ENCODE results near the gene ZNF497.
A peak's percentile ranks its signal among the peaks of the same experiment; 100 is the strongest.
"Not testable (repeated sequence)": the region's sequence is repeated elsewhere in the genome, so short reads cannot be mapped to it uniquely, and the experiment has no call there.

Gene ZNF497

DNA sequence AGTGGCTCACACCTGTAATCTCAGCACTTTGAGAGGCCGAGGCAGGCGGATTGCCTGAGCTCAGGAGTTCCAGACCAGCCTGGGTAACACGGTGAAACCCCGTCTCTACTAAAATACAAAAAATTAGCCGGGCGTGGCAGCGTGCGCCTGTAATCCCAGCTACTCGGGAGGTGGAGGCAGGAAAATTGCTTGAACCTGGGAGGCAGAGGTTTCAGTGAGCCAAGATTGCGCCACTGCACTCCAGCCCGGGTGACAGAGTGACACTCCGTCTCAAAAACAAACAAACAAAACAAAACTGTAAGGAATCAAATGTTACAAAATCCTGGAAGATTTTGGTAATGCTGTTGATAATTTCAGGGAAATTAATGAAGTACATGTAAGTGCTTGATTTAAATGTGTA is 14.5 kb downstream of the ZNF497 start:
- not testable (repeated sequence) for DNase-seq (ENCODE audit: low read depth)

DNA sequence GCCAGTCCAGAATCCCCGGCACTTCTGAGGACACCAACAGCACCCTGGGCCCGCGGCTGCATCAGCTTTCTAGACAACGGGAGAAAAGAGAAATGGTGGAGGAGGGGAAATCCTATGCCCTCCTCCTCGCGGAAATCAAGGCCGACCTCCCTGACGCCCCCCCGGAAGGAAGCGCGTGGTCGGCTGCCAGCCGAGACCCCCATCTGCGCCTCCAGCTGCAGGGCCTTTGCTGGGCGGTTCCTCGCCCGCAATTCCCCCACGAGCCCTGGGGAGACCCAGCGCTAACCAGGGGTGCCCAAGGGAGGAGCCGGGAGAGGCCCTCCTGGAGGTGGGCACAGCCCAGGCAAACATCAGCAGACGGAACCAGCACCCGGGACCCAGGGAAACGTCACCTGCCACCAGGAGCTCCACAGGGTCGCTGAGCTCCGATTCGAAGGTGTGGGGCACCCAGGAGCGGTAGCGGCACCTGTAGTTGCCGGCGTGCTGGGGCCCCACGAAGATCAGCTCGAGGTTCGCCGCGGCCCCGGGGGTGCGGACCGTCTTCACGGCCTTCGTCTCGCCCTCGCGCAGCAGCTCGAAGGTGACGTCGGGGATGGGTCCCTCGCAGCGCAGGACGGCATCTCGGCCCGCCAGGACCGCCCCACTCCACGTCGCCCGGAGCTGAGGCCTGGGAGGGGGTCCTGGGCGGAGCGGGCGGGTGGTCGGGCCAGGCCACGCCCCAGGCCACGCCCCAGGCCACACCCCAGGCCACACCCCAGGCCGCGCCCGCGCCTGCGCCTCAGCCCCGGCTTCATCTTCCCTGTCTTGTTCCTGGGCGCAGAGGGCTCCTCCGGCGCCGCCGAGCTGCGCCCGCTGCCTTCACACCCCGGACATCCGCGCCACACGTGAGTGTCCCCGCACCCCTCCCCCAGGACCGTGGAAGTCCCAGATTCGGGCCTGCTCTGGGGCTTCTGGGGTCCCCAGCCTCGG is 15.3 kb downstream of the ZNF497 start:
- peak; percentile 52 for DNase-seq (ENCODE audit: low read depth)

DNA sequence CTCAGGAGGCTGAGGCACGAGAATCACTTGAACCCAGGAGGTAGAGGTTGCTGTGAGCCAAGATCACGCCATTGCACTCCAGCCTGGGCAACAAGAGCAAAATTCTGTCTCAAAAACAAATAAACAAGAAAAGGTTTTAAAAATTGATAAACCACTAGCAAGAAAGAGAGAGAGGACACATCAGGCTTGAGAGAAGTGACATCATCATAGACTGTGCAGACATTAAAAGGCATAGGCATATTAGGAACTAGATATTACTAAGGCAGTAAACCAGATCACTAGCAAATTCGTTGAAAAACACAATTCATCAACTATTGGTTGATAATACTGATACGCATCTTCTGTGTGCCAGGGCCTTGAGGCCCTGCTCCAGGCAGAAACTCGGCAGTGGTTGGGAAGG is 17.0 kb downstream of the ZNF497 start:
- no peak for DNase-seq (ENCODE audit: low read depth)

DNA sequence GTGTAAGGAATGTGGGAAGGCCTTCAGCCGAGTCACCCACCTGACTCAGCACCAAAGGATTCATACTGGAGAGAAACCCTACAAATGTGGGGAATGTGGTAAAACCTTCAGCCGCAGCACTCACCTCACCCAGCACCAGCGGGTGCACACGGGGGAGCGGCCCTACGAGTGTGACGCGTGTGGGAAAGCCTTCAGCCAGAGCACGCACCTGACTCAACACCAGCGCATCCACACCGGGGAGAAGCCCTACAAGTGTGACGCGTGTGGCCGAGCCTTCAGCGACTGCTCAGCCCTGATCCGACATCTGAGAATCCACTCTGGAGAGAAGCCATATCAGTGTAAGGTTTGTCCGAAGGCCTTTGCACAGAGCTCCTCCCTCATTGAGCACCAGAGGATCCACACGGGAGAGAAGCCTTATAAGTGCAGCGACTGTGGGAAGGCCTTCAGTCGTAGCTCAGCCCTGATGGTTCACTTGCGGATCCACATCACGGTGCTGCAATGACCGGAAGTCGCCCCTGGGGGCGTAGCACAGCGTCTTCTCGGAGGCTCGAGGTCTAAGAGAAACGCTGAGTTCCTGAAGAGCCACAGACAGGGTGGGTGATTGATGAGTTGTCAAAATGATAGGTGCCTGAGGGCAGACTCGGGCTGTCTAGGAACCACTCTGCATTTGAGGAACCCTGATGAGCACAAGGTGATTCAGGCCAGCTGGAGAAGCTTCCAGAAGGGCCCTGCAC is 23.6 kb downstream of the ZNF497 start:
- DNase-seq (ENCODE audit: low read depth): no peak

DNA sequence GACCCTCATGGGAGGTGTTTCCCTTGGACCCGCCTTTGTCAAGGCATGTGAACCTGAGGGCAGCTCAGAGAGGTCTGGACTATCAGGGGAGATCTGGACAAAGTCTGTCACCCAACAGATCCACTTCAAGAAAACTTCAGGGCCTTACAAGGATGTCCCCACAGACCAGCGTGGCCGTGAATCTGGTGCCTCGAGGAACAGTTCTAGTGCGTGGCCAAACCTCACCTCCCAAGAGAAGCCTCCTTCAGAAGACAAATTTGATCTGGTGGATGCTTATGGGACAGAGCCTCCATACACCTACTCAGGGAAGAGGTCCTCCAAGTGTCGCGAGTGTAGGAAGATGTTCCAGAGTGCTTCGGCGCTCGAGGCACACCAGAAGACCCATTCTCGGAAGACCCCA is 24.2 kb downstream of the ZNF497 start:
- no peak for DNase-seq (ENCODE audit: low read depth)

DNA sequence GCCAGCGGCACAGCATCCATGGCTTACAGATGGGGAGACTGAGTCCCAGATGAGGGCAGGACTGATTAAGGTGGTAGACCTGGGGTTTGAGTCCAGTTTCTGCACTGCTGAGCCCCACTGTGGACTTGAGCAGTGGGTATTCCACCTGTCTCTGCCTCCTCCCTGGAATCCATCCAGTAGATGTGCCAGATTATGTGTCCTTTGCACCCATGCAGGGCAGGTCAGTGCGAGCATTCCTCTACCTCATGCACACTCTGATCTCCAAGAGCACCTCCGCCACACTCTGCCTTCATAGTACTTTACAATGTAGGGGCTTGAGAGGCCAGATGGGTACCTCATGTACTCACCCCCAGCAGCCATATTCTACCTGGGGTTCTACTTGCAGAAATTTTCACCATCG is 25.7 kb downstream of the ZNF497 start:
- DNase-seq (ENCODE audit: low read depth): no peak

DNA sequence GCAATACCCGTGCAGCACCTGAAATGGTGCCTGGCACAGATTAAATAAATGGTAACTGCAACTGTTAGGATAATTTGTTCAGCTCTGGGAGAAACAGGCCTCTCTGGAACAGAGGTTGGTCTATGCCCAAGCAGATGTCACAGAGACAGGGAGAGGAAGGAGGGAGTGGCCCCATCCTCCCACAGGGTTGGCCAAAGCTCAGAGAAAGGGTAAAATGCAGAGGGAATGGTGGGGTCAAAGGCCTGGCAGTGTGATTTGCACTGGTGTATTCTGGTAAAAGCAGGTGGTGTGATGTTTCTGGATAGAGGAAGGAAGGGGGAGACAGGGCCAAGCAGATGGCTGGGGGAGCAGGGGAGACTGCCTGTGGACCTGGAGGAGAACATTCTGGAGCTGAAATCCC is 26.3 kb downstream of the ZNF497 start:
- DNase-seq (ENCODE audit: low read depth): no peak

DNA sequence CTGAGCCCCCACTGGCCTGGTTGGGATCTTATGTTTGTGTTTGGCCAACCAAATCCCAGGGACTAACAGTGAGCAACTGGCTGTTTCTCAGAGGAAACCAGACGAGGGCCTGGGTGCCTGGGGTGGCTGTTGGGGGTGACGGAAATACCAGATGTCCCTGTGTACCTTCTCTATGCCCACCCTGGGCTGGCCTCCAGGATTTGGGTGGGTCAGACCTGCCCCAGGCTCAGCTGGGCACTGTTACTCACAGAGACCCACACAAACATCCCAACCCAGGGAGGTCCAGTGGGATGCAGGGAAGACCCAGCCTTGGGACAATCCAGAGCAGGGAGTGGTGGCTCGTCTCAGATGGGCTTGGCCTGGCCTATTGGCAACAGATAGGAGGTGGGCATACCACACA is 26.9 kb downstream of the ZNF497 start:
- DNase-seq (ENCODE audit: low read depth): no peak

DNA sequence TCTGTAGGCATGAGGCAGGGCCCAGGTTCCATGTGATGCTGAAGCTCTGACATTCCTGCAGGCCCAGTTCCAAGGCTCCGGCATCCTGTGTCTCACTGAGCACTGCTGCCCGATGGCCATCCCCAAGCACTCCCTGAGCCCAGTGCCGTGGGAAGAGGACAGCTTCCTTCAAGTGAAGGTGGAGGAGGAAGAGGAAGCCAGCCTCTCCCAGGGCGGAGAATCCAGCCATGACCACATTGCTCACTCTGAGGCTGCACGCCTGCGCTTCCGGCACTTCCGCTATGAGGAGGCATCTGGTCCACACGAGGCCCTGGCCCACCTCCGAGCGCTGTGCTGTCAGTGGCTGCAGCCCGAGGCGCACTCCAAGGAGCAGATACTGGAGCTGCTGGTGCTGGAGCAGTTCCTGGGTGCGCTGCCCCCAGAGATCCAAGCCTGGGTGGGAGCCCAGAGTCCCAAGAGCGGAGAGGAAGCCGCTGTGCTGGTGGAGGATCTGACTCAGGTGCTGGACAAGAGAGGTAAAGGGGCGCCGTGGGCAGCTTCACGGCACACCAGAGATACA is 27.8 kb downstream of the ZNF497 start:
- DNase-seq (ENCODE audit: low read depth): no peak

DNA sequence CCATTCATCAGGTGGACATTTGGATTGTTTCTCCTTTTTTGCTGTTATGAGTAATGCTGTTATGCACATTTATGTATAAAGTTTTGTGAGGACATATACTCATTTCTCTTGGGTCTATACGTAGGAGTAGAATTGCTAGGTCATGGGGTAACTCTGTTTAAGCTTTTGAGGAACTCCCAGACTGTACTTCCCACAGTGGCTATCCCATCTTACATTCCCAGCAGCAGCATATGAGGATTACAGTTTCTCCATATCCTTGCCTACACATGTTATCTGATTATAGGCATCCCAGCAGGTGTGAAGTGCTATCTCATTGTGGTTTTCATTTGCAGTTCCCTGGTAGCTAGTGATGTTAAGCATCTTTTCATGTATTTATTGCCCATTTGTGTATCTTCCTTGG is 29.9 kb downstream of the ZNF497 start:
- no peak for DNase-seq (ENCODE audit: low read depth)

DNA sequence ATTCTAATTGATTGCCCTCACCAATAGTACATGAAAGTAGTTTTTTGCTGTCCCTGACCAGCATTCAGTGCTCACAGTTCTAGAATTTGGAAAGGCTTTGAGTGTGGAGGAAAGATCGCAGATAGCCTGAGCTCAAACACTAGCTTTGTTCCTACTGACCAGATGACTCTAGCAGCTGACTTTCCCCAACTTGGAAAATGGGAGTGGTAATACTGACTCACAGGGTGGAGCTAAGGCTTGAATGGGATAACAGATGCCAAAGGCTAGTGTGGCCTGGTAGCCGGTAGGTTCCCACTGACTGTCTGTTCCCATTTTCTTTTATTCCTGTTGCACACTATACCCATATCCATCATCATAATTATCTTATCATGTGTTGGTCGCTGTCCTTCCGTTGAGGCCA is 32.1 kb downstream of the ZNF497 start:
- no peak for DNase-seq (ENCODE audit: low read depth)

DNA sequence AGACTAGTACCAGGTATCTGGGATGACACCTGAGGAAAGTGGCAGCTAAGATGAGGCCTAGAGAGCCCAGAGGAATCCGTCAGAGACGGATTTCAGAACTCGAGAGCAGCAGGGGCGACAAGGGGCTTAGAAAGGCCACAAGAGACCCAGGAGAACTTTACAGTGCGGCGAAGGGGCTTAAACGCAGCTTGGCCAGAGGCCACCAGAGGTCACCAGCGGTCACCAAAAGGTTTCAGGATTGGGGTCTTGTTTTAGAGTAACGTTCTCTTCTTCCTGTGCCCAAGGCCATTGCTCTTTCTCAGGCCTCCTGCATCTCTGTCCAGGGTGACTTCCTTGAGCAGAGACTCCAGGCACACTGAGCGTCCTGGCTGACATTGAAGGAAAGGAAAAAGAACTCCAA is 33.6 kb downstream of the ZNF497 start:
- no peak for DNase-seq (ENCODE audit: low read depth)

DNA sequence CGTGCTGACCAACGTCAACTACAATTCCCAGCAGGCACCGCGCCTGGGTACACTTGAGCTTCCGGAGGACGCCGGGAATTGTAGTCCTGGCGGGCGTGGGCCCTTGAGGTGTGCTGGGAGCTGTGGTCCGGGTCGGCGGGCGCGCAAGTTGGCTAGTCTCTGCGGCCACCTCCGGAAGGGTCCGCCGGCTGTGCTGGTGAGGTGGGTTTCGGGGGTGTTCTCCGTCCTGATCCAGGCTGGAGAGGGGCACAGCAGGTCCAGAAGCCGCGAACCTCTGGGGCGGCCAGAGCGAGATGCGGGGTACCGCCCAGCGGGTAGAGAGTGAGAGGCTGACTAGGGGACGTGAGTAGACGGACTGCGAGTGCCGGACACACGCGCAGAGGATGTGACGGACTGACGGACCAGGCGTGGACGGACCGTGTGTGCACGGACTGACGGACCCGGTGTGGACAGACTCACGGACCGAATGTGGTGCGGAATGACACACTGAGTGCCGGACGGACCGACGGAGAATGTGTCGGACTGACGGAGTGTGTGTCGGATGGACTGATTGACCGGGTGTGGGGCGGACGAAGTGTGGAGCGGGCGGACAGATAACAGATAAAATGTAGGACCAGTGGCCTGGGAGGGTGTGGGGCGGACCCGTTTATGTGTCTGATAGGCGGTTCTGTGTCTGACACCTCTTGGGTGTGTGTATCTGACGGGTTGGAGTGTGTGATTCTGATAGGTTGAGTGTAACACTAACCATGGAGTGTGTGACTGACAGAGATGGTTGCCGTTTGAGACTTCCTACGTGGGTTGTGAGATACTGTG is 35.4 kb downstream of the ZNF497 start, which contains the start of gene ZSCAN22:
Gene ZSCAN22 (plus strand): TSS at position 81 of the 813 bp plus-strand sequence. CDS start 7,809 bp downstream, outside the sequence.
- peak; percentile 85 for DNase-seq (ENCODE audit: low read depth)

DNA sequence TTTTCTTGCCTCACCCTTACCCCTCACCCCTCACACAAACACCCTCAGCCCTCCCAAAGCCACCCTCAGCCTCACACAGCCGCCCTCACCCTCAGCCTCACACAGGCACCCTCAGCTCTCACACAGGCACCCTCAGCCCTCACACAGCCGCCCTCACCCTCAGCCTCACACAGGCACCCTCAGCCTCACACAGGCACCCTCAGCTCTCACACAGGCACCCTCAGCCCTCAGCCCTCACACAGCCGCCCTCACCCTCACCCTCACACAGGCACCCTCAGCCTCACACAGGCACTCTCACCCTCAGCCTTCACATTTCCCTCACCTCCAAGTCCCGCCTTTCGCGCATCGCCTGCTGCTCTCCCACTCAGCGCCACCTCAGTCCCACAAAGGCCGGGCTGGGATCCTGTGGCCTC is 36.0 kb downstream of the ZNF497 start:
- no peak for DNase-seq (ENCODE audit: low read depth)

DNA sequence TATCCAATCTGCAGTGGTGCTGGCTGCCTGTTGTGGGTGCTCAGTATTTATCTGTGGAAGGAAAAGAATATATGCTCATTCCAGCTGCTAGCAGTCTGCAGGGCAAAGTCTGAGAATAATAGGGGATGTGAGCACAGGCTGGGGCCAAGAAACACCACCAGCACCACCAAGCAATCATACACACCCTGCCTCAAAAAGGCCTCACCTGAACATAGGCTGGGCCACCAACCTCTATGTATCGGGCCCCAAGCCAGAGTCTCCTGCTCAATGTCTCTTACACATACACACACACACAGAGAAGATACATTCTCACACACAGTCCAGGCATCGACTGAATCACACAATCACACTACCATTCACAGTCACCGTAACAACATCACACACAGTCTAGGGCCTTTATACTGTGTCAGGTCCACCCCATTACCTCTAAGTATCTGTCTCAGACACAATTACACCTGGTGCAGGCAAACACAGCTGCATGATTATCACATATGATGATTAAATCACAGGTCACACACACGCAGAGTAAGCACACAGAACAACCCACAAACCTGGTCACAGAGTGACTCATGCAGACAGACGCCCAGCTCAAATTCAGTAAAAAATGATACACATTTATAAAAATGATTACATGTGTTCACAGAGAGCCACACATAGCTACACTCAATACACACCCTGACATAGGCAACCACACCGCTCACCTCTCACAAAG is 37.1 kb downstream of the ZNF497 start:
- no peak for DNase-seq (ENCODE audit: low read depth)

DNA sequence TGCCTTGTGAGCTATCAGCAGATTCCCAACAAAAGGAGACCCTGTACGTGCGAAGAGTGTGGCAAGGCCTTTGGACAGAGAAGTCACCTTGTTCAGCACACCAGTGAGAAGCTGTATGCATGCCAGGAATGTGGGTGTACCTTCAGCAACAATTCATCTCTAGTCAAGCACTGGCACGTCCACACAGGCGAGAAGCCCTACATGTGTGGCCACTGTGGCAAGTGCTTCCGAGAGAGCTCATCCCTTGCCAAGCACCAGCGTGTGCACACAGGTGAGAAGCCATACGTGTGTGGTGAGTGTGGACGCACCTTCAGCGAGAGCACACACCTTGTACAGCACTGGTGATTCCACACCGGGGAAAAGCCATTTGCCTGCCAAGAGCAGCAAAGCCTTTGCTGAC is 43.3 kb downstream of the ZNF497 start:
- no peak for DNase-seq (ENCODE audit: low read depth)

DNA sequence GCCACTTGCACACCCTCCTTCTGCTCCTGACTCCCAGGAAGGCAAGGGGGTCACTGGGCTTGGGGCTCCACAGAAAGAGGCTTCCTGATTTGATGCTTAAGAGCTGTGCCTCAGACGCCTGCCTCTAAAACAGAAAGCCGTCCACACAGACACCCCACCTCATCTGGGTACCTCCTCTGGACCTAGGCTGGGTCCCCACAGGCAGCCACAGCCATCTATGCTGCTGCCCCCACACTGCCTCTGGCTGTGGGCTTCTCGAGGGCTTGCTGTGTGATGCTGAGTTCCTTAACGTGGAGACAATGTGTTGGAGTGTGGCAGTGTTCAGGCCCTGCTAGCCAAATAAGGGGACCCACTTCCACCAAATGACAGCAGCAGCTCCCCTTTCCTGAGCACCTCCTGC is 44.3 kb downstream of the ZNF497 start:
- no peak for DNase-seq (ENCODE audit: low read depth)

DNA sequence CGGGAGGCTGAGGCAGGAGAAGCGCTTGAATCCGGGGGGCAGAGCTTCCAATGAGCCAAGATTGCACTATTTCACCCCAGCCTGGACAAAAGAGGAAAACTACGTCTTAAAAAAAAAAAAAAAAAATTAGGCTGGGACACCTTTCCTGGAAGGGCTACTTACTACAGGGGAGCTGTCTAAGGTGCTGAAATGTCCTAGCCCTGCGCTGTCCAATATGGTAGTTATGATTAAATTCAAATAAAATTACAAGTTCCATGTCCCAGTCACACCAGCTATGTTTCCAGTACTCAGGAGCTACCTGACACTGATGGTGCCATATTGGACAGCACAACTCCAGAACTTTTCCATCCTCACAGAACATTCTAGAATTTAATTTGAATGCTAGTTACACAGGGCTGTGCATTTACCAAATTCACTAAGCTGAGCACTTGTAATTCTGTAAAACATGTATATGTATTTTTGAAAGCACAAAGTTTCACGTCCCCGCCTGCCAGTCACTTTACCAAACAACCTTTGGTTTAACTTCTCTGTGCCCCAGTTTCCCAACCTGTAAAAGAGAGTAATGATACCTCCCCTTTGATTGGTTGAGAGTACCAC is 45.0 kb downstream of the ZNF497 start:
- no peak for DNase-seq (ENCODE audit: low read depth)

DNA sequence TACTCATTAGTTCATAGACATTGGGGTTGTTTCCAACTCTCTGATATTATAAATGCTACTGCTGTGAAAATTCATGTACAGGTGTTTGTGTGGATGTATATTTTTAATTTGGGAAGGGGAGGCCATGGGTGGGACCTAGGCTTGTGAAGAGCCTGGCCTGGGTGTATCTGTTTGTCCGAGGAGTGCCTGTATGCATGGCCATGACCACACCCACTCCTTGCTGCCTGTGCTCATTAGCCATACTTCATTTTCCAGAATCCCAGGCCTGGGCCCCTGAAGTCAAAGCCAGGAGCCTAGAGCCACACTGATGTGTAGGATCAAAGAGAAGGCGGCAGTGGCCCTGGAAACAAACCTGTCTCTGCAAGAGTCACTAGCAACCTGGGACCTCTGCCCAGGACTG is 47.0 kb downstream of the ZNF497 start:
- no peak for DNase-seq (ENCODE audit: low read depth)

DNA sequence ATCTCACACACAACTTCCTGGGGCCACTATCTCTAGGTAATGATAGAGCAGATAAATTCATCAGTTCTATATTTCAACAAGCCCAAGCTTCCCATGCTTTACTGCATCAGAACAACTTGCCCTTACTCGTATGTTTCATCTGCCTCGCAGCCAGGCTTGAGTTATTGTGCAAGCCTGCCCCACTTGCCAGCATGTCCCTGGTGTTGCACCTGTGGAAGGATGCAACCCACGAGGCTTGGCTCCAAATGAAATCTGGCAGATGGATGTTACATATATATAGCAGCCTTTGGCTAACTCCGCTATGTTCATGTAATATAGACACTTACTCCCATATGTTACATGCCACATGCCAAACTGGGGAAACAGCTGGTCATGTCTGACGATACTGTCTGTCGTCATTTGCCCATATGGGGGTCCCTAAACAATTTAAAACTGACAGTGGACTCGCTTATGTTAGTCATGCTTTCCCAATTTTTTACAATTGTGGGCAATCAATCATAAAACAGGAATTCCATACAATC is 51.1 kb downstream of the ZNF497 start:
- no peak for DNase-seq (ENCODE audit: low read depth)

DNA sequence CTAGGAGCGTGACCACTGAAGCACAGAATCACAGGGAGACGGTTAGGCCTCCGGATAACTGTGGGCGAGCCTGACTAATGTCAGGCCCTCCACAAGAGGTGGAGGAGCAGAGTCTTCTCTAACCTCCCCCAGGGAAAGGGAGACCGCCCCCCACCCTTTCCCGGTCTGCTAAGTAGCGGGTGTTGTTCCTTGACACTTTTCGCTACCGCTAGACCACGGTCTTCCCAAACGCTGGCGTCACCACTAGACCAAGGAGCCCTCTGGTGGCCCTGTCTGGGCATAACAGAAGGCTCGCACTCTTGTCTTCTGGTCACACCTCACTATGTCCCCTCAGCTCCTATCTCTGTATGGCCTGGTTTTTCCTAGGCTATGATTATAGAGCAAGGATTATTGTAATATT is 51.9 kb downstream of the ZNF497 start:
- DNase-seq (ENCODE audit: low read depth): not testable (repeated sequence)

Data from activated gamma-delta T cell treated with anti-CD3 and anti-CD28 coated beads, Interleukin-2, amount 50 U/mL, for 16 hours (primary cell).